ENCODE measurements around the gene FBLN5. TPM values are rescaled to one million over a fixed set of nuclear protein-coding genes. Genes with fewer than 3 reads are reported as not detected.

FBLN5 gene
- total and polyA plus RNA-seq, 7 donors = 3.0 to 253 (median 91.8) TPM

GRCh38 chr14:91835920-91836843, 111.3 kb downstream of the FBLN5 start:
- H3K27ac ChIP-seq = peak overlapping the region; percentile 68 to 83 (median 80)
- H3K27me3 ChIP-seq = peaks cover 0 to 24% (median 0%) of the 10 kb centered on the region in 3 donors
- no peaks in the 10 kb centered on the region for H3K9me3 ChIP-seq
- H3K4me3 ChIP-seq = peak overlapping the region; percentile 43 to 76 (median 66)
- H3K36me3 ChIP-seq = no peaks in the 10 kb centered on the region
- peaks cover 0 to 17% (median 12%) of the 10 kb centered on the region in 4 donors for H3K4me1 ChIP-seq
- TF ChIP-seq POLR2AphosphoS5 (IDR thresholded peaks at IDR 0.05) (peak in 2 of 4 donors; percentile 34 to 53), EP300 (IDR thresholded peaks at IDR 0.05) (no peak), POLR2A (IDR thresholded peaks at IDR 0.05) (peak in 1 of 2 donors; percentile 19), CTCF (IDR thresholded peaks at IDR 0.05) (no peak)
- intact Hi-C loops (cut with DNase I) = loop anchor here (5.0 to 10.0 kb wide), 2 partner anchors 41 to 69 kb away; no protein-coding TSS in a partner anchor
- peak; percentile 91 for DNase-seq
- 1% methylated on average over 84 of the region's 84 CpGs for WGBS, 2 donors

GRCh38 chr14:91835197-91835919, 112.1 kb downstream of the FBLN5 start:
- no peaks in the 10 kb centered on the region for H3K36me3 ChIP-seq
- no peak for DNase-seq
- no peaks in the 10 kb centered on the region for H3K9me3 ChIP-seq
- 2 to 3% methylated on average over 19 of the region's 19 CpGs for WGBS, 2 donors
- peaks cover 0 to 17% (median 12%) of the 10 kb centered on the region in 4 donors for H3K4me1 ChIP-seq
- peaks cover 0 to 24% (median 0%) of the 10 kb centered on the region in 3 donors for H3K27me3 ChIP-seq
- intact Hi-C loops (cut with DNase I) = loop anchor here (5.0 to 10.0 kb wide), 2 partner anchors 42 to 69 kb away; no protein-coding TSS in a partner anchor
- peak overlapping the region; percentile 43 to 76 (median 66) for H3K4me3 ChIP-seq
- no peak for TF ChIP-seq EP300 (IDR thresholded peaks at IDR 0.05)
- no peak for TF ChIP-seq CTCF (IDR thresholded peaks at IDR 0.05)
- no peak for TF ChIP-seq POLR2A (IDR thresholded peaks at IDR 0.05)
- TF ChIP-seq POLR2AphosphoS5 (IDR thresholded peaks at IDR 0.05) = no peak
- peak overlapping the region; percentile 68 to 83 (median 80) for H3K27ac ChIP-seq

- 87 to 88% methylated on average over 2 of the region's 2 CpGs for WGBS, 2 donors
- no peak for TF ChIP-seq POLR2A (IDR thresholded peaks at IDR 0.05)
- no peak for TF ChIP-seq CTCF (IDR thresholded peaks at IDR 0.05)
- no peak for TF ChIP-seq EP300 (IDR thresholded peaks at IDR 0.05)
- TF ChIP-seq POLR2AphosphoS5 (IDR thresholded peaks at IDR 0.05) = no peak
- Histone ChIP-seq H3K36me3 (no peaks in the 10 kb centered on the region), H3K9me3 (no peaks in the 10 kb centered on the region), H3K27ac (no peak overlapping the region), H3K27me3 (peaks cover 0 to 24% (median 0%) of the 10 kb centered on the region in 3 donors), H3K4me1 (peaks cover 0 to 17% (median 12%) of the 10 kb centered on the region in 4 donors), H3K4me3 (no peak overlapping the region)
- DNase-seq = no peak
- intact Hi-C loops (cut with DNase I) = loop anchor here (10.0 kb wide), 1 partner anchor 70 kb away; no protein-coding TSS in a partner anchor
Measured at GRCh38 chr14:91834571-91834970, 112.9 kb downstream of the FBLN5 start.

- WGBS, 2 donors = 5 to 36% methylated on average over 1 of the region's 1 CpG
- Histone ChIP-seq H3K27ac (no peak overlapping the region), H3K4me1 (peaks cover 0 to 8% (median 4%) of the 10 kb centered on the region in 4 donors), H3K4me3 (no peak overlapping the region), H3K27me3 (peaks cover 0 to 10% (median 0%) of the 10 kb centered on the region in 3 donors), H3K36me3 (no peaks in the 10 kb centered on the region), H3K9me3 (no peaks in the 10 kb centered on the region)
- TF ChIP-seq POLR2A (IDR thresholded peaks at IDR 0.05) = no peak
- TF ChIP-seq EP300 (IDR thresholded peaks at IDR 0.05) = no peak
- TF ChIP-seq POLR2AphosphoS5 (IDR thresholded peaks at IDR 0.05) = no peak
- TF ChIP-seq CTCF (IDR thresholded peaks at IDR 0.05) = no peak
- intact Hi-C loops (cut with DNase I) = loop anchor here (10.0 kb wide), 1 partner anchor 73 kb away; no protein-coding TSS in a partner anchor
- no peak for DNase-seq
Measured at GRCh38 chr14:91831337-91831736, 116.2 kb downstream of the FBLN5 start.

Data from sigmoid colon (tissue), 7 donors.